RWPE1 (cell line): ENCODE measurements around the gene PDGFRB.

Source experiments
- CTCF ChIA-PET: fragments of 350-600 bp; sonication (Branson Sonifier 250); formaldehyde crosslinking; extraction: SDS; loops from one replicate; lab custom pipeline; 2021; lab: Yijun Ruan, JAX
- POLR2A ChIA-PET: fragments of 400-600 bp; formaldehyde crosslinking; extraction: SDS; loops from one replicate; lab custom pipeline; 2020; ENCODE audit warnings: antibody characterized with exemption; ENCODE audit not compliant: low non-redundant PET; lab: Yijun Ruan, JAX
- DNase-seq: peaks from one replicate; pipeline ENCODE4 v3.0.0; 2012; ENCODE audit warnings: low spot score
- H3K27ac ChIP-seq: fragments of 450-650 bp; 2 replicates; pipeline ENCODE4 v1.5.1; 2017
- TF ChIP-seq, protein P1 (sequence below): fragments of 450-650 bp; conservative IDR thresholded peaks from 2 replicates; pipeline ENCODE4 v1.5.1; 2017; ENCODE audit warnings: low read depth, mild to moderate bottlenecking

Gene PDGFRB

DNA sequence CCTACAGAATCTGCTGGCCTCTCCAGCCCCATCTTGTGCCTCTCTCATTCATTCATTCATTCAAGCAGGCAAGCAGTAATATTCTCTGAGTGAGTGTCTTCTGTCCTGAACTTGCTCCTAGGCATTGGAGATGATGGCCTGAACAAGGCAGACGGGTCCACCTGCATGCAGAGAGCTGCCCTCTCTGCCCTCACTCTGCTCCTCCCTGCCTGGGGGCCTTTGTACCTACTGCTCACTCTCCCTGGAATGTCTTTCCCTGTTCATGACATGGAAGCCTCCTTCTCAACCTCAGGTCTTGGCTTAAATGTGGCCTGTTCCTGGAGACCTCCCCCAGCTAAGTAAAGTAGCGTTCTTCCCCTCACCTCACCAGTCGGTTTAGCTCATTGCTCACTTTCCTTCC is 17.5 kb upstream of the PDGFRB start:
- TF ChIP-seq, protein P1, sequence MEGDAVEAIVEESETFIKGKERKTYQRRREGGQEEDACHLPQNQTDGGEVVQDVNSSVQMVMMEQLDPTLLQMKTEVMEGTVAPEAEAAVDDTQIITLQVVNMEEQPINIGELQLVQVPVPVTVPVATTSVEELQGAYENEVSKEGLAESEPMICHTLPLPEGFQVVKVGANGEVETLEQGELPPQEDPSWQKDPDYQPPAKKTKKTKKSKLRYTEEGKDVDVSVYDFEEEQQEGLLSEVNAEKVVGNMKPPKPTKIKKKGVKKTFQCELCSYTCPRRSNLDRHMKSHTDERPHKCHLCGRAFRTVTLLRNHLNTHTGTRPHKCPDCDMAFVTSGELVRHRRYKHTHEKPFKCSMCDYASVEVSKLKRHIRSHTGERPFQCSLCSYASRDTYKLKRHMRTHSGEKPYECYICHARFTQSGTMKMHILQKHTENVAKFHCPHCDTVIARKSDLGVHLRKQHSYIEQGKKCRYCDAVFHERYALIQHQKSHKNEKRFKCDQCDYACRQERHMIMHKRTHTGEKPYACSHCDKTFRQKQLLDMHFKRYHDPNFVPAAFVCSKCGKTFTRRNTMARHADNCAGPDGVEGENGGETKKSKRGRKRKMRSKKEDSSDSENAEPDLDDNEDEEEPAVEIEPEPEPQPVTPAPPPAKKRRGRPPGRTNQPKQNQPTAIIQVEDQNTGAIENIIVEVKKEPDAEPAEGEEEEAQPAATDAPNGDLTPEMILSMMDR, result no peak
- ChIA-PET POLR2A (interaction anchor here (0.5 kb wide), 1 partner anchor 36 kb away, joined by 3 read pairs; no protein-coding TSS in a partner anchor), CTCF (interaction anchor here (0.7 to 1.0 kb wide), 2 partner anchors 17 to 43 kb away, joined by 3 to 4 read pairs; no protein-coding TSS in a partner anchor)
- H3K27ac ChIP-seq, result no peak overlapping the region
- no peak for DNase-seq

- CTCF ChIA-PET, result interaction anchor here (0.7 to 1.2 kb wide), 3 partner anchors 18 to 43 kb away, joined by 3 to 4 read pairs (median 3); no protein-coding TSS in a partner anchor
- no peak overlapping the region for H3K27ac ChIP-seq
- POLR2A ChIA-PET, result interaction anchor here (0.5 kb wide), 1 partner anchor 37 kb away, joined by 3 read pairs; no protein-coding TSS in a partner anchor
- no peak for DNase-seq
- TF ChIP-seq, protein P1, result no peak
Measured at GRCh38 chr5:150172556-150172955, 16.9 kb upstream of the PDGFRB start.

DNA sequence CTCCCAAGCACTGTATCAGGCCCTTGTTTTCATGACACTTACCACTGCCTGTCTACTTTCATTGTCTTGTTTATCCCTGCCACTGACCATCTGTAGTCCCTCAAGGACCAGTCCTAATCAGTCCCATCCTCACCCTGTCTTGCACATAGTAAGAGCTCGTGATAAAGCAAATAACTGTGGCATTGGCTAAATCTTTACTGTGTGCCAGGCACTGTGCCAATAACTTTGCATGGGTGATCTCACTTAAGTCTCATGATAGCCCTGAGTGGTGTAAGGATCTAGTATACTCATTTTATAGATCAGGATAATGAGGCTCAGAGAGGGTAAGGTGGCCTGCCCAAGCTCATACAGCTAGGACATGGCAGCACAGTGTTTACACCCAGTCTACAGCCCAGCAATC is 16.5 kb upstream of the PDGFRB start:
- H3K27ac ChIP-seq, result no peak overlapping the region

GRCh38 chr5:150168864-150169263 is 13.2 kb upstream of the PDGFRB start:
- ChIA-PET POLR2A (no interaction called here), CTCF (interaction anchor here (1.1 kb wide), 1 partner anchor 50 kb away, joined by 3 read pairs; no protein-coding TSS in a partner anchor)
- DNase-seq, result no peak
- no peak overlapping the region for H3K27ac ChIP-seq
- TF ChIP-seq, protein P1, result no peak

More for the DNA sequence above, 16.5 kb upstream of the PDGFRB start:
- TF ChIP-seq, protein P1, result no peak
- ChIA-PET POLR2A (no interaction called here), CTCF (interaction anchor here (1.0 to 1.2 kb wide), 2 partner anchors 42 to 43 kb away, joined by 3 to 4 read pairs; no protein-coding TSS in a partner anchor)
- no peak for DNase-seq

DNA sequence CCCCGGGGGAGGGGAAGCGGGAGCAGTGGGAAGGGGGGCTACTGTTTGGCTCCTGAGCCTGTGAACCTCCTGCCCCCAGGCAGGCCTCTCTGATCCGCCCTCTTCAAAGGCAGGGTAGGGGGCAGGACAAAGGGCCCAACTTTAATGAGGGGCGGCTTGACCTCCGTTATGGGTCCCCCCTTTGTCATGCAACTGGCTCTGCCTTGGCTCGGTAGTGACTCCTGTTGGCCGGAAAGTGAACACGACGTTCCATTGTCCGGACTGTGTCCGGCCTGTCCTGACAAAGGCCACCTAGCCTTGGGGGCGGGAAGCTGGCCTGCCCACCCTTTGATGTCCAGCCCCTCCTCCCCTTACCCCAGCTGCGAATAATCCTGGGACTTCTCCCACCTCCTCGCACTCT is 12.3 kb upstream of the PDGFRB start:
- CTCF ChIA-PET, result interaction anchor here (0.6 to 1.1 kb wide), 2 partner anchors 27 to 50 kb away, joined by 3 to 4 read pairs; no protein-coding TSS in a partner anchor
- no peak overlapping the region for H3K27ac ChIP-seq
- TF ChIP-seq, protein P1, result no peak
- no peak for DNase-seq
- POLR2A ChIA-PET, result interaction anchor here (0.6 kb wide), 1 partner anchor 40 kb away, joined by 3 read pairs; no protein-coding TSS in a partner anchor

- TF ChIP-seq, protein P1, result no peak
- ChIA-PET POLR2A (no interaction called here), CTCF (no interaction called here)
- H3K27ac ChIP-seq, result no peak overlapping the region
- DNase-seq, result no peak
Measured at GRCh38 chr5:150167512-150167850, 11.8 kb upstream of the PDGFRB start.
